GM19372 (cell line): Measurements from ENCODE around the gene SLC17A2.

ENCODE experiments used
- ATAC-seq: cut with Tn5 transposase; IDR thresholded peaks from one replicate; pipeline ENCODE4 v1.9.1; 2021; ENCODE audit warnings: mild to moderate bottlenecking, low read depth, moderate library complexity; ENCODE audit not compliant: unreplicated experiment

SLC17A2 gene

DNA sequence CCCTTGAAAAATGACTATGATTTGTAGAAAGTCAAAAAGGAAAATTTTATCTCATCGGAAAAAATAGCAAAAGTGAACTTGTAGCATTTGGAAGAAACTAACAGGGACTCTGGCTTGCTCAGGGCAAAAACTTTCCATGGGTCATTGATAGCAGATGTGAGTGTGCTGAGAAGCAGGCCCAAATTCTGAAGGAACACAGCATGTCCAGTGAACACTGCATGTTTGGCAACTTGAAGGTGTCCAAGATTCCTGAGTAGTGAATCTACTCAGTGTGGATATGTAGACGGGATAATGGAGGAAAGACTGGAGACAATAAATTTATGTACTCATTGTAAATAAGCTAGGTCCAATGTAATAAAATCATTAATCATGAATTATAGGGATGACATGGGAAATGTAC, 8.2 kb downstream of the SLC17A2 start:
- no peak for ATAC-seq

DNA sequence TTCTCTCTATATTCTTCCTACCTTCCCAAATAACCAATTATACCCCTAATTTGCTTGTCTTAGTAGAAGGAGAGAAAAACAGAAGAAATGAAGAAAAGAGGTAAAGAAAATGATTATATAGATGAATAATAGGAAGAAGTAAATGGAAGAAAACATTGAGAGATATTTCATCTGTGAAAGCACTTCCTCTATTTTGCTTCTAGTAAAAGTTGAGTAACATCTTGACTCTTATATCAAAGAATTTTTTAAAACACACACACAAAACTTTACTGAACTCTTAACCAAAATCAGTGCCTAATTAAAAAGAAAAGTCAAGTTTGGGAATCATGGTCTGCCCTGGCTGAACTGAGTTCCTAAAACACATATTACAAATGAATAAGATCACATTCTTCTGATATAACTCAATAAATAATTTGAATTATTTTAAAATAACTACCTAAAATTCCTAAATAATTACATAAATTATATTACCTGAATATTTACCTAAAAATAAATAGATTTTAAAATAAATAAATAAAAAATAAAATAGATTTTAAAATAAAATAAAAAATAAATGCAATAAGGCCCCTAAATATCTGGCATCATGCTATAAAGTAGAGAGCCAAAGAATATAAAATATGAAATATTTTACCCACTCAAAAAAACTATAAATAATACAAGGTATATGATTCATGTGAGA, 8.8 kb downstream of the SLC17A2 start:
- ATAC-seq, result no peak

DNA sequence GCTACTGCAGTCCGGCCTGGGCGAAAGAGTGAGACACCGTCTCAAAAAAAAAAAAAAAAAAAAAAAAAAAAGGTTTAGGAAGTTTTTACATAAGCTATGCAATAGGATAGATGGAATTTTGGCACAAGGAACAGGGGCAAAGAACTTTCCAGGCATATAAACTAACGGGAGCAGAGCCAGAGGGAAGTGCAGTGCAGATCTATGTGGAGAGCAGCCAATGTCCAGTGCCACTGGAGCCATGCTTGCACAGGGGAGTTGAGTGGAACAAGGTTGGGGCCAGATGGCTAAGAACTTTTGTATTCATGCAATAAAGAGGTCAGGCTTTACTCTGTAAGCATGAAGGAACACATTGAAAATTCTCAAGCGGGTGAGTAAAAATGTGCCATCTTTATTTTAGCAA, 10.8 kb downstream of the SLC17A2 start:
- no peak for ATAC-seq

DNA sequence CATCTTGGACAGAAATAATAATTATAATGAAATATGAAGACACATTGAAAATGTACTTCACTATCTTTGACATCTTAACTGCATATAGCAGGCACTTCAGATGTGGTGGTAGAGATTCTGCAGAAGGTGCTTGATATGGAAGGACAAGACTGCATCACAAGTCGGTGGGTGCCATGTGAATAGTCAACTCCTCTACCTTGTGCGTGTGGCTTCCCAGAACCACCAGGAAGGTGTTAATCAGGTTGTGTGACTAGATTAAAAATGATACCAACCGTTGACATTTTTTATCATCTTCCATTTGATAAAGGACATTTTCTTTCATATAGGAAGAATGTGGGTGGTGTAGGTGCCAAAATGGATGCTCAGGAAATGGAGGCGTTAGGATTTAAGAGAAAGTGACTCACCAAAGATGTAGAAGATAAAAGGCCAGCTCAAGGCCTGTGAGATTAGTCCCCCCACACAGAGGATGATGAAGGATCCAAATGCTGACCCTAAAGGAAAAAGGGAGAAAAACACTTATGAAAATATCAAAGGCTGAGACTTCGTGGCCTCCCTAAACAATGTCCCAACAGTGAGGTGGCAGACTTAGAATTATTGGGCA, 12.3 kb downstream of the SLC17A2 start:
- ATAC-seq, result no peak

DNA sequence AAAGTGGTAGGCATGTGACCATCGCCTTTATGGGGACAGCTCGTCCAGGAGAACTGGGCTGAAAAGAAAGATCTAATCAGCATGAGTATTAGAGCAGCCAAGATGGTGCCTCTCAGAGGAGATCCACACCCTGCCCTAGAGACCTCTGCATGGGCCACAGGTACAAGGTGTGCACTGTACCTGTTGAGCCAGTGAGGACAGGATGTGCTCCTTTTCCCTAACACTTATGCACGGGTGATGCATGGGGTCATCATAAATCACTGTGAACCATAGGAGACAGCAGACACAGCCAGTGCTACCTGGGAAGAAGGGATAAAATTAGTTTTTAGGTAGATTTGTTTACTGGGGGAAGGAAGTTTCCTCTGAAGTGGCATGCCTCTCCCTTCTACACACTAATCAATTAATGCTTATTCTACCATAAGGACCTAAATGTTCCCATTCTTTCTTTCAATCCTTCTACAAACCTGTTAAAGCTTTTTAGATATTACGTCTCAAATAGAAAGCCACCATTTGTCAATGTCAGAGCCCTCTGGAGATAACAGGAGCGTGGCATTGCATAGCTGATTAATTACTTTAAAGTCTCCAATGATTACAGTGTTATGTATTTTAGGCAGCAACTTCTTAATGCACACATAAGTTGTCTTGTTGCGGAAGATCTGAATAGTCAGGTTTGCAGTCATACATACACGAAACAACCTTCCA, 13.6 kb downstream of the SLC17A2 start:
- no peak for ATAC-seq

DNA sequence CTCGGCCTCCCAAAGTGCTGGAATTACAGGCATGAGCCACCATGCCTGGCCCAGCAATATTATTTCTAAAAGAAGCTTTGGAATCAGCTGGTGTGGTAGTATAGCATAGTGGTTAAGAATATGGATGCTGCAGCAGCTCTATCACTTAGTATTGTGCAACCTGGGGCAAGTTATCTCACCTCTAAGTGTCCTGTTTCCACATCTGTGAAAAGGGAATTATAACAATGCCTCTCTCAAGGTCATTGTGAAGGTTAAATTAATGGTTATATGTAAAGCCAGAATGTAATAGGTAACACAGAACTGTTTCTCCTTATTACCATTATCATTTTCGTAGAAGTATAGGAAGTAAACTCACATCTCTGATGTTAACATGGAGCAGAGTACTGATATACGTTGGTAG, 14.2 kb downstream of the SLC17A2 start:
- ATAC-seq, result no peak

DNA sequence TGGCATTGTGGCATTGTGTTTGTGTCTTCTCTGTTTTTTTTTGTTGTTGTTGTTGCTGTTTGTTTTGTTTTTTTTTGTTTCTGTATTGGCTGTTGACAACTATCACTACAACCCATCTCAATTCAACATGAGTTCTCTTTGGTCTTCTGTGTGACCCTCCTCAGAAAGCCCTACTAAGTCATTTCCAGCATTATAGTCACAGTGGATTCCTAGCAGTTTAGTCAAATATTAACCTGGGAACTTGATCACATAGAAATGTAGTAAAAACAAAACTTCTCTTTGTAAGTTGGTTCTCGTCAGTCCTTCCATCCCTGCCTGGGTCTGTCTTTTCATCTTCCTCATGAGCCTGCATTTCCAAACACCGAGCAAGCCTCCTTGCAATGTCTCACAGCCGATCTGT, 16.8 kb downstream of the SLC17A2 start:
- ATAC-seq, result no peak

DNA sequence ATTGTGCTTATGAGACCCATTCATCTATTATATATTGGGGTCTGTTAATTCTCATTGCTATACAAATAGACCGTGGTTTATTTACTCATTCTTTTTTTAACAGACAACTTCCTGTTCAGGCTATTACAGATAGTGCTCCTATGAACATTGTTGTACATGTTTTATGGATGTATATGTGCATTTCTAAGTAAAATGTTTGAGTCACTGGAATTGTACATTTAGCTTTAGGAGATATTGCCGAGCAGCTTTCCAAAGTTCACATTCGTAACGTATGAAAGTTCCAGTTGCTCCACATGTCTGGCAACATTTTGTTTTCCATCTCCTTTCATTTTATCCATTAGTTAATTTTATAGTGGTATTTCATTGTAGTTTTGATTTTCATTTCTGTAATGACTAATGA, 19.1 kb downstream of the SLC17A2 start:
- no peak for ATAC-seq

DNA sequence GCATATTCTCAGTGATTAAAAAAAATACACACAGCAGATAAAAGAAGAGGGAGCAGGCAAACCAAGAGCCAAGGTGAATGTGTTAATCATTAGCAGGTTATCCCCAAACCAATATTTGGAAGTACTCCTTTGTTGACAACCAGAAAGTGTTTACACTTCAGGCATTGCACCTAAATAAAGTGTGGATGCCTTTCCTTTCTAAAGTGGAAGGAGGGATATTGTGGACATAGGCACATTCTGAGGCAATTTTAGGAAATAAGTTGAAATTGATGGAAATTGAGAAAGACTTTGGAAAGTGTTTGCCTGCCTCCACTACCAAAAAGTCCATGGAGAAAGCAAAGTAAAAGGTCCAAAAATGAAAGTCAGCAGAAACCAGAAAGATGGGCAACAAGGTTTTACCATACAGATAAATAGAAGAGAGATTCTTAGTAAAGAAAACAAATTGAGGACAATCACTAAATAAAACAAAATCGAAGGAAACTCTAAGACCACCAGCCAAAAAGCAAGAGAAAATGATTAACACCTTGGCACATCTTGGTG, 22.9 kb downstream of the SLC17A2 start:
- no peak for ATAC-seq

DNA sequence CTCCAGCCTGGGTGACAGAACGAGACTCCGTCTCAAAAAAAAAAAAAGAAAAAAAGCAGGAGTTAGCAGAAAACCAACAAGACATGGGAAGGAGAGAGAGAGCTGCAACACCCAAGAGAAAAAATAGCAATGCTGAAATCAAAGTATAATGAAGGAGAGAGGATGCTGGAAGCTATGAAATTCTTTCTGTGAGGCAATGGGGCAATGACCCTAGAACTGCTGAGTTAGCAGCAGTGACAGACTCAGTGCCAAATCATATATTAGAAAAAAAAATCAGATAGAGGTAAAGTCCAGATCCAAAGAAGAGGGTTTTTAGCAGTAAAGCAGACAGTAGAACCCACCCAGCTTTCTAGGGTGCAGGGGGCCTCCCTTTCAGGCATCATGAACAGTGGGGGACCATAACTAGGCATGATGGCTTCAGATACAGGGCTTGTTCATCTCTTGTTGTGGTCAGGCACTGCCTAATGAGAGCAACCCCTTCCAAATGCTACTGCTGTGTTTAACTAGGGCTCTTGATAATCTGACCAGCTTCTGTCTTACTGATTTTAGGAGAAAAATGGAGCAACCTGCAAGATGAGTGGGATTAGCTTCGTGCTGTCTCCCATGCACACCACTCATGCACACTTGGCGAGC, 26.9 kb downstream of the SLC17A2 start:
- no peak for ATAC-seq

DNA sequence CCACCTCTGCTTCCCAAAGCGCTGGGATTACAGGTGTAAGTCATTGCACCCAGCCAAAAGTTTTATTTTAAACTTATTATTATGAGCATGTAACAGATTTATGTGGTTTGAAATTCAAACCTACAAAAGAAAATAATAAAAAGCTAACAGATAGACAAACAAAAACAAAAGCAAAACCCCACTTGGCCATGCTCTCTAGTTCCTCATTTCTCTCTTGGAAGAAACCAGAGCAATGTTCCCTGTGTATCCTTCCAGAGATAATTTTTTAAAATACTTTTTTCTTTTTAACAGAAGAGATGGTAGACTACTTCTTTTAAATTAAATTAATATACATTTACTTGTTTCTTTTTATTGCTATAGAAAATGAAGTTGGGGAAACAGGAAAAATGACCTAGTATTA, 28.4 kb downstream of the SLC17A2 start:
- ATAC-seq, result no peak

DNA sequence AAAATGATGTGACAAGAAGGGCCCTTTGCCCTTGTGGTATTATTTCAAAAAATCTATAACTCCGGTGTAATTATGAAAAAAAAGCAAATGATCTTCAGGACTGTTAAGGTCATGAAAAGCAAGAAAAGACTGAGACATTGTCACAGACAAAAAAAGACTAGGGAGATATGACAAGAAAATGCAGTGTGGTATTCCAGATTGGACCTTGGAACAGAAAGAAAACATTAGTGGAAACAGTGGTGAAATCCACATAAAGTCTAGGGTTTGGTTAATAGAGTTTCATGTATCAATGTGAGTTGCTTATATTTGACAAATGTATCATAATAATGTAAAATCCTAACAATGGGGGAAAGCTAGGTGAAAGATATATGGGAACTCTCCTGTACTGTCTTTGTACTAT, 29.6 kb downstream of the SLC17A2 start:
- ATAC-seq, result no peak

DNA sequence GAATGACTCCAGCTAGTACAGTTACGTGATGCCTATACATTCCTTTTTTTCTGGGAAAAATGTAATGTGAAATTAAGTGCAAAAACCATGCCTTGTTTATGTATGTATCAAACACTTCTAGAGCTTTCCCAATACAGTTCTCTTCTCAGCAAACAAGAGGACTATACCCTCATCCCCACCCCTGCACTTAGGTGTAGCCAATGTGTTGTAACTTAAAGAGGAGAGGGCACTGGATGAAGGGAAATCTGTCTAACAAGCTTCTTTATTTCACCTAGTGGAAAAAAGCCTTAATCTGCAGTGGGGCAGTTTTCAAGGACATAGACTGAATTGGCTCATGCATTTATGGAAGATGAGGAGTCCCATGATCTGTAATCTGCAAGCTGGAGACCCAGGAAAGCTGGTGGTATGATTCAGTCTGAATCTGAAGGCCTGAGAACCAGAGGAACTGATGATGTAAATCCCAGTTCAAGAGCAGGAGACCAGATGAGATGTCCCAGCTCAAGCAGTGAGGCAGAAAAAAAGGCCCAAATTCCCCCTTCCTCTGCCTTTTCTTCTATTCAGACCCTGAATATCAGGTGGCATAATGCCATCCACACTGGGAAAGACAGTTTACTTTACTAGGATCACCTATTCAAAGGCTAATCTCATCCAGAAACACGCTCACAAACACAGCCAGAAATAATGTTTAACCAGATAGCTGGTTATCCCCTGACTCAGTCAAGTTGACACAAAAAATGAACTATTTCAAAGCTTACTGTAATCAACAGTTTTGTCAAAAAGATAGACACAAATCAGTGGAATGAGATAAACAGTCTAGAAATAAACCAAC, 30.7 kb downstream of the SLC17A2 start:
- ATAC-seq, result no peak

DNA sequence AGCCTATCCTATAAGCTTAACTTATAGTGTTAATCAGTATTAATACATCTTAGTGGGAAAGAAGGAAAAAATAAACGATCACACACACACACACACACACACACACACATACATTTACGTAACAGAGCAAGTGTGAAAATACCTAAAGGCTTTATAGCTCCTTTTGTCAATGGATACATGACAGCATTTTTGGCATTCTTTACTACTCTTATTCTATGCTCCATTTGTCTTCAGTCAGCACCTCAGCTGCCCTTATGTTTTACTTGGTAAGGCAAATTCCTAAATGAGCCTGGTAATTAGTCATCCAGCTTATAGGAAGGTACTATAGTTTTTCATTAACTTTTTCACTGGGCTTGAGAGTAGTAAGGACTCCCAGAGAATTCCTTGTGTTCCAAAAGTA, 31.4 kb downstream of the SLC17A2 start:
- ATAC-seq, result no peak

DNA sequence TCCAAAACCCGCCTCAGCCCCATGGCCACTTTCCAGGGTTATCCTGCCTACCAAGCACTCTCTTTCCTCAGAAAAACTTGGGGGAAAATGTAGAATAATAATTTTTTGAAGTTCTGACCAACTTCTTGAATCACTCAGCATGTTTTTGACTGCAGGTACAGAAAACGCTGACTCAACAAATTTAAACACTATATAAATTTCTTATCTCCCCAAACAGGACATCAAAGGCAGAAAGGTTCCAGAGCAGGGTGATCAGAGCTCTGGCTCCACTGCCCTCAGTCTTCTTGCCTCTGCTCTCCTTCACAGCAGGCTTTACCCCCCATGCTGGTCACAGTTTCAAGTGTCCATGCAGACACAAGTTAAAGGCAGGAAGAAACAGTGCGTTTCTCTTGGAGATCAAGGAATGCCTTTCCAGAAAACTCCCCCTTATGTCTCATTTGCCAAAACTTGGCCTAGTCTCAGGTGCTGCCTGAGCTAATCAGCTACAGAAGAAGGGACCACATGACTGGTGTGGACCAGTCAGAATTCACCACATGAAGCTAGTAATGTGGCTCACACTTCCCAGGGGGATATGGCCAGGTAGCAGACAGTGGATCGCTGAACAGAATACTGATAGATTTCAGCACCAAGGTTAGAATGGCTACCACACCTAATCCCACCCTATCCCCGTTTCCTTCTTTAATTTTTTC, 32.1 kb downstream of the SLC17A2 start:
- ATAC-seq, result no peak

DNA sequence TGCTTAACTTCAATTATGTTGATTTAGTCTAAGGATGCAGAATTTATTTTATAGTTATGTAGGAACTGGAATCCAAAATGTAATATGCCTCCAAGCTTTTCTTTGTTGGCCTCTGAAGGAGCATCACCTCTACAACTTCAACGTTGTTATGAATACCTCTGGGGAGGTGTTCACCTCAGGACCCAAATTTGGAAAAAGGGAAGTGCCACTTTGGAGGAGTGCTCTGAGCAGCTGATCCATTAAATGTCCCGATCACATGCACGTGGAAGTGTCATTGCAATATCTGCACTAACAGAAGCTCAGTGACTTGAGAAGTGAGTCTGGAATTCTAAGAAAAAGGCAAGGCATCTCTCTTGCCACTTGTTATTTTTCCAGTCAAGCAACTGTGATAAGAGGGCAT, 34.2 kb downstream of the SLC17A2 start:
- no peak for ATAC-seq

DNA sequence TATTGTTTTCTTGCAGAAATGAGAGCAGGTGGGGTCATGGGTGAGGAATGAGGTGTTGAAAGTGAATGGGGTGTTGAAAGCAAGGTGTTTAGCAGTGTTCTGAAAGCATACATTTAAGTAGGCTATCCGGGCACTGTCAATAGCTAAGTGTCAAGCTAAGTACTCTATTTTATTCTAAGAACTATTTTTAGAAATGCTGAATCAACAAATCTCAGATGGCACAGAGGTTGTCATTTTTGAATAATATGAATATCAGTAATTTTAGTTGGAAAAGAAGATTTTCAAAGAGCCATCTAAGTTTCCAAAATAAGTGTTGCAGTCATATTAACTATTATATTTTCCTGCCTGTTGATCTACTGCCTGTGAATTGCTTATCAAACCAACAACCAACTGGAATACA, 34.7 kb downstream of the SLC17A2 start:
- no peak for ATAC-seq

DNA sequence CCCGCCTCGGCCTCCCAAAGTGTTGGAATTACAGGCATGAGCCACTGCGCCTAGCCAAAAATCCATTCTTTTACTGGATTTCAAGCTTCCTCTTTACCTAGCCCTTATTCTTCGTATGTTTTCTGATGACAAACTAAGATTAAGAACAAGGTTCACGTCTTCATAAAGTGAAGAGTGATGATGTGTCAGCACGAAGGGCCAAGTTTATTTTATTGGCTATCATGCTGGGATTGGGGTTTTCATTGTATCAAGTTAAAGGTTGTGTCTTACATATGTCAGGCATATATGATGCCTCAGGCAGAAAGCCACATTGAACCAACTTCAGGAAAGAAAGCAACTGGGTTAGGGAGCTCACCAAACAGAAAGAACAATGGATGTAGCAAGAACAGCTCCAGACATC, 36.7 kb downstream of the SLC17A2 start:
- ATAC-seq, result no peak

DNA sequence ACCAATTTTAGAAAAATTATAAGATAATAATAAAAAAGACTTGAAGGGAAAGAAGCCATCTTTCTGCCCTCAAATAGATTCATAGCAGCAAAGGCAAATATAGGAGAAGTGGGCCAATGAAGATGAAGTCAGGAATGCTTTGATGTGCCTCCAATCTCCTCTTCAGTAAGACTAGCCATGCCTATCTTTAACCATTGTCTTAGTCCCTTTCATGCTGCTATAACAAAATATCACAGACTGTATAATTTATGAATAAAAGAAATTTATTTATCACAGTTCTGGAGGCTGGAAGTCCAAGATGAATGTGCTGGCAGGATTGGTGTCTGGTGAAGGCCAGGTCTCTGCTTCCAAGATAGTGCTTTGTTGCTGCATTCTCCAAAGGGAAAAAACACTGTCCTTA, 37.6 kb downstream of the SLC17A2 start:
- ATAC-seq, result no peak
